Progenitor cell of endocrine pancreas (in vitro differentiated cells): ENCODE measurements around the gene DPH2. TPM values are rescaled to one million over a fixed set of nuclear protein-coding genes. Genes with fewer than 3 reads are reported as not detected.

Experiments used
- DNase-seq: peaks from one replicate; pipeline ENCODE4 v3.0.0; 2021; ENCODE audit warnings: low spot score; ENCODE audit not compliant: unreplicated experiment
- H3K27ac Mint-ChIP-seq: 2 replicates; pipeline ENCODE4 v1.8.0; 2021; ENCODE audit warnings: mild to moderate bottlenecking, moderate library complexity, mixed read lengths
- H3K27me3 Mint-ChIP-seq: 2 replicates; pipeline ENCODE4 v1.8.0; 2021; ENCODE audit warnings: mixed read lengths
- H3K36me3 Mint-ChIP-seq: 2 replicates; pipeline ENCODE4 v1.8.0; 2022; ENCODE audit warnings: mixed read lengths; ENCODE audit not compliant: insufficient read depth
- H3K4me1 Mint-ChIP-seq: 2 replicates; pipeline ENCODE4 v1.8.0; 2021; ENCODE audit warnings: low read depth, mixed read lengths
- H3K4me3 Mint-ChIP-seq: 2 replicates; pipeline ENCODE4 v1.8.0; 2021; ENCODE audit warnings: low read depth, mild to moderate bottlenecking, moderate library complexity, mixed read lengths
- H3K9me3 Mint-ChIP-seq: 2 replicates; pipeline ENCODE4 v1.8.0; 2021; ENCODE audit warnings: low read depth, mixed read lengths
- CTCF ChIP-seq: fragments of 200-600 bp; sonication (generic); IDR thresholded peaks from one replicate; pipeline ENCODE4 v1.5.0; 2021; ENCODE audit warnings: antibody characterized with exemption, mild to moderate bottlenecking; ENCODE audit not compliant: unreplicated experiment
- total RNA-seq: library from RNA; stranded (reverse); gene quantifications from 2 replicates; pipeline ENCODE4 v1.2.1, GENCODE V29; 2021

DPH2 gene
- total RNA-seq, 1 donor from 2014 or later: 25.4 TPM

GRCh38 chr1:43974443-43975248 is 4.8 kb downstream of the DPH2 start, which contains the start of gene ATP6V0B:
TSS of gene ATP6V0B (plus strand) at chr1:43974960. CDS start at chr1:43975041, 81 bp downstream.
- peaks cover 37% of the 10 kb centered on the region for H3K4me1 Mint-ChIP-seq
- H3K9me3 Mint-ChIP-seq: no peaks in the 10 kb centered on the region
- H3K27ac Mint-ChIP-seq: peak within 1 kb of the TSS; percentile 94
- H3K4me3 Mint-ChIP-seq: peak within 1 kb of the TSS; percentile 90
- H3K27me3 Mint-ChIP-seq: no peaks in the 10 kb centered on the region
- TF ChIP-seq CTCF: no peak
- H3K36me3 Mint-ChIP-seq: peaks cover 8% of the 10 kb centered on the region
- peak; percentile 84 for DNase-seq

GRCh38 chr1:43975249-43975961 is 5.6 kb downstream of the DPH2 start:
- Mint-ChIP-seq H3K36me3 (peaks cover 8% of the 10 kb centered on the region), H3K27ac (peak overlapping the region; percentile 94), H3K4me3 (peak overlapping the region; percentile 90), H3K4me1 (peaks cover 36% of the 10 kb centered on the region), H3K9me3 (no peaks in the 10 kb centered on the region), H3K27me3 (no peaks in the 10 kb centered on the region)
- no peak for TF ChIP-seq CTCF
- DNase-seq: no peak

- Mint-ChIP-seq H3K27ac (peak overlapping the region; percentile 83), H3K4me3 (peak overlapping the region; percentile 90), H3K36me3 (peaks cover 8% of the 10 kb centered on the region), H3K9me3 (no peaks in the 10 kb centered on the region), H3K4me1 (peaks cover 36% of the 10 kb centered on the region), H3K27me3 (no peaks in the 10 kb centered on the region)
- TF ChIP-seq CTCF: no peak
- no peak for DNase-seq
These were observed 6.2 kb downstream of the DPH2 start for GRCh38 chr1:43976045-43976444.

- no peaks in the 10 kb centered on the region for H3K9me3 Mint-ChIP-seq
- H3K27me3 Mint-ChIP-seq: no peaks in the 10 kb centered on the region
- DNase-seq: no peak
- H3K4me3 Mint-ChIP-seq: peak overlapping the region; percentile 90
- peaks cover 36% of the 10 kb centered on the region for H3K4me1 Mint-ChIP-seq
- H3K27ac Mint-ChIP-seq: no peak overlapping the region
- peaks cover 8% of the 10 kb centered on the region for H3K36me3 Mint-ChIP-seq
- TF ChIP-seq CTCF: no peak
These were observed 7.1 kb downstream of the DPH2 start for GRCh38 chr1:43976890-43977289.

GRCh38 chr1:43977376-43978263 is 7.8 kb downstream of the DPH2 start:
- no peak overlapping the region for H3K27ac Mint-ChIP-seq
- no peaks in the 10 kb centered on the region for H3K27me3 Mint-ChIP-seq
- no peaks in the 10 kb centered on the region for H3K9me3 Mint-ChIP-seq
- no peak for DNase-seq
- no peak for TF ChIP-seq CTCF
- peaks cover 9% of the 10 kb centered on the region for H3K36me3 Mint-ChIP-seq
- peaks cover 36% of the 10 kb centered on the region for H3K4me1 Mint-ChIP-seq
- peak overlapping the region; percentile 90 for H3K4me3 Mint-ChIP-seq
